Activated T-helper 17 cell treated with anti-CD3 and anti-CD28 coated beads, Interleukin-2, amount 50 U/mL, for 72 hours (primary cell): ENCODE data around the gene SCNN1A. TPM values are rescaled to one million over a fixed set of nuclear protein-coding genes. Genes with fewer than 3 reads are reported as not detected.

ENCODE experiments used
- ATAC-seq: fragments of 150-1000 bp; cut with Tn5 transposase; replicated peaks from 2 replicates; pipeline ENCODE4 v1.10.0; 2021; ENCODE audit warnings: mild to moderate bottlenecking, moderate library complexity
- H3K27ac Mint-ChIP-seq: one replicate; pipeline ENCODE4 v1.8.0; 2022; ENCODE audit warnings: mixed read lengths
- H3K27me3 Mint-ChIP-seq: one replicate; pipeline ENCODE4 v1.8.0; 2022; ENCODE audit warnings: mixed read lengths
- H3K36me3 Mint-ChIP-seq: one replicate; pipeline ENCODE4 v1.8.0; 2022; ENCODE audit warnings: low read depth, mild to moderate bottlenecking, mixed read lengths
- H3K4me1 Mint-ChIP-seq: one replicate; pipeline ENCODE4 v1.8.0; 2022; ENCODE audit warnings: mixed read lengths
- H3K4me3 Mint-ChIP-seq: one replicate; pipeline ENCODE4 v1.8.0; 2022; ENCODE audit warnings: mild to moderate bottlenecking, mixed read lengths
- H3K9me3 Mint-ChIP-seq: one replicate; pipeline ENCODE4 v1.8.0; 2022; ENCODE audit warnings: mixed read lengths
- total RNA-seq, 2 donors: library from RNA; stranded (reverse); gene quantifications; one replicate each; pipeline ENCODE4 v1.2.3, GENCODE V29; 2022

The SCNN1A gene
- total RNA-seq = 1 to 10 TPM in 1 of 2 donors, not detected in 1; 1.6 TPM

GRCh38 chr12:6375269-6376078 is at the start of gene SCNN1A:
Gene SCNN1A (minus strand): TSS chr12:6375563. CDS start chr12:6374783, 780 bp downstream.
- Mint-ChIP-seq H3K36me3 (no peaks in the 10 kb centered on the region), H3K27ac (peak within 1 kb of the TSS; percentile 87)

GRCh38 chr12:6424866-6425265 is 49.5 kb upstream of the SCNN1A start:
- H3K4me3 Mint-ChIP-seq = no peak overlapping the region
- ATAC-seq = no peak
- no peaks in the 10 kb centered on the region for H3K27me3 Mint-ChIP-seq
- peaks cover 8% of the 10 kb centered on the region for H3K36me3 Mint-ChIP-seq
- peaks cover 24% of the 10 kb centered on the region for H3K4me1 Mint-ChIP-seq
- no peaks in the 10 kb centered on the region for H3K9me3 Mint-ChIP-seq
- peak overlapping the region; percentile 42 for H3K27ac Mint-ChIP-seq

More at GRCh38 chr12:6375269-6376078, at the start of gene SCNN1A:
- Mint-ChIP-seq H3K9me3 (no peaks in the 10 kb centered on the region), H3K27me3 (no peaks in the 10 kb centered on the region), H3K4me3 (peak within 1 kb of the TSS; percentile 74), H3K4me1 (peaks cover 20% of the 10 kb centered on the region)
- ATAC-seq = no peak

GRCh38 chr12:6424008-6424347 is 48.6 kb upstream of the SCNN1A start:
- Mint-ChIP-seq H3K4me3 (peak overlapping the region; percentile 60), H3K36me3 (peaks cover 8% of the 10 kb centered on the region), H3K27me3 (no peaks in the 10 kb centered on the region), H3K4me1 (peaks cover 24% of the 10 kb centered on the region), H3K27ac (peak overlapping the region; percentile 73), H3K9me3 (no peaks in the 10 kb centered on the region)
- no peak for ATAC-seq

- H3K4me1 Mint-ChIP-seq = peaks cover 24% of the 10 kb centered on the region
- ATAC-seq = peak; percentile 58
- no peaks in the 10 kb centered on the region for H3K9me3 Mint-ChIP-seq
- peak overlapping the region; percentile 73 for H3K27ac Mint-ChIP-seq
- H3K27me3 Mint-ChIP-seq = no peaks in the 10 kb centered on the region
- H3K4me3 Mint-ChIP-seq = peak overlapping the region; percentile 60
- peaks cover 8% of the 10 kb centered on the region for H3K36me3 Mint-ChIP-seq
Observed at GRCh38 chr12:6423267-6424007, 48.1 kb upstream of the SCNN1A start.

GRCh38 chr12:6420364-6420763 is 45.0 kb upstream of the SCNN1A start:
- H3K27me3 Mint-ChIP-seq = no peaks in the 10 kb centered on the region
- no peak overlapping the region for H3K4me3 Mint-ChIP-seq
- H3K4me1 Mint-ChIP-seq = peaks cover 13% of the 10 kb centered on the region
- no peak for ATAC-seq
- H3K9me3 Mint-ChIP-seq = no peaks in the 10 kb centered on the region
- no peak overlapping the region for H3K27ac Mint-ChIP-seq
- H3K36me3 Mint-ChIP-seq = no peaks in the 10 kb centered on the region

GRCh38 chr12:6418796-6419195 is 43.4 kb upstream of the SCNN1A start:
- H3K4me3 Mint-ChIP-seq = no peak overlapping the region
- no peaks in the 10 kb centered on the region for H3K36me3 Mint-ChIP-seq
- no peaks in the 10 kb centered on the region for H3K27me3 Mint-ChIP-seq
- H3K4me1 Mint-ChIP-seq = peaks cover 10% of the 10 kb centered on the region
- no peak for ATAC-seq
- H3K27ac Mint-ChIP-seq = no peak overlapping the region
- no peaks in the 10 kb centered on the region for H3K9me3 Mint-ChIP-seq

GRCh38 chr12:6416596-6416995 is 41.2 kb upstream of the SCNN1A start:
- Mint-ChIP-seq H3K27me3 (no peaks in the 10 kb centered on the region), H3K36me3 (no peaks in the 10 kb centered on the region)
- ATAC-seq = peak; percentile 46

GRCh38 chr12:6407236-6407954 is 32.0 kb upstream of the SCNN1A start:
- no peak overlapping the region for H3K27ac Mint-ChIP-seq
- H3K9me3 Mint-ChIP-seq = no peaks in the 10 kb centered on the region
- H3K4me1 Mint-ChIP-seq = no peaks in the 10 kb centered on the region
- no peaks in the 10 kb centered on the region for H3K27me3 Mint-ChIP-seq
- no peak overlapping the region for H3K4me3 Mint-ChIP-seq
- no peaks in the 10 kb centered on the region for H3K36me3 Mint-ChIP-seq
- no peak for ATAC-seq

More at GRCh38 chr12:6416596-6416995, 41.2 kb upstream of the SCNN1A start:
- Mint-ChIP-seq H3K27ac (peak overlapping the region; percentile 5), H3K4me1 (peaks cover 4% of the 10 kb centered on the region), H3K9me3 (no peaks in the 10 kb centered on the region), H3K4me3 (no peak overlapping the region)

GRCh38 chr12:6405963-6406362 is 30.6 kb upstream of the SCNN1A start:
- H3K9me3 Mint-ChIP-seq = no peaks in the 10 kb centered on the region
- H3K27ac Mint-ChIP-seq = no peak overlapping the region
- no peak overlapping the region for H3K4me3 Mint-ChIP-seq
- H3K36me3 Mint-ChIP-seq = no peaks in the 10 kb centered on the region
- ATAC-seq = no peak
- no peaks in the 10 kb centered on the region for H3K4me1 Mint-ChIP-seq
- H3K27me3 Mint-ChIP-seq = no peaks in the 10 kb centered on the region

GRCh38 chr12:6404390-6404789 is 29.0 kb upstream of the SCNN1A start:
- H3K9me3 Mint-ChIP-seq = no peaks in the 10 kb centered on the region
- H3K27ac Mint-ChIP-seq = no peak overlapping the region
- ATAC-seq = no peak
- no peak overlapping the region for H3K4me3 Mint-ChIP-seq
- no peaks in the 10 kb centered on the region for H3K27me3 Mint-ChIP-seq
- H3K4me1 Mint-ChIP-seq = no peaks in the 10 kb centered on the region
- H3K36me3 Mint-ChIP-seq = no peaks in the 10 kb centered on the region

GRCh38 chr12:6399884-6400644 is 24.7 kb upstream of the SCNN1A start:
- ATAC-seq = no peak
- Mint-ChIP-seq H3K27ac (no peak overlapping the region), H3K4me3 (no peak overlapping the region), H3K4me1 (no peaks in the 10 kb centered on the region), H3K27me3 (no peaks in the 10 kb centered on the region), H3K9me3 (no peaks in the 10 kb centered on the region), H3K36me3 (no peaks in the 10 kb centered on the region)

GRCh38 chr12:6396031-6396430 is 20.7 kb upstream of the SCNN1A start:
- ATAC-seq = no peak
- Mint-ChIP-seq H3K4me3 (no peak overlapping the region), H3K9me3 (no peaks in the 10 kb centered on the region), H3K4me1 (no peaks in the 10 kb centered on the region), H3K27ac (no peak overlapping the region), H3K27me3 (no peaks in the 10 kb centered on the region), H3K36me3 (no peaks in the 10 kb centered on the region)

GRCh38 chr12:6394398-6394797 is 19.0 kb upstream of the SCNN1A start:
- H3K4me1 Mint-ChIP-seq = no peaks in the 10 kb centered on the region
- no peaks in the 10 kb centered on the region for H3K27me3 Mint-ChIP-seq
- H3K27ac Mint-ChIP-seq = no peak overlapping the region
- H3K9me3 Mint-ChIP-seq = no peaks in the 10 kb centered on the region
- H3K4me3 Mint-ChIP-seq = no peak overlapping the region
- no peaks in the 10 kb centered on the region for H3K36me3 Mint-ChIP-seq
- ATAC-seq = no peak

- Mint-ChIP-seq H3K4me3 (no peak overlapping the region), H3K27me3 (no peaks in the 10 kb centered on the region), H3K9me3 (no peaks in the 10 kb centered on the region), H3K27ac (no peak overlapping the region), H3K4me1 (peaks cover 3% of the 10 kb centered on the region), H3K36me3 (no peaks in the 10 kb centered on the region)
- no peak for ATAC-seq
Observed at GRCh38 chr12:6393109-6393508, 17.7 kb upstream of the SCNN1A start.
